Ramos (cell line): ENCODE data around the gene POLR2B.
"Not testable (repeated sequence)": the region's sequence is repeated elsewhere in the genome, so short reads cannot be mapped to it uniquely, and the experiment has no call there.

Experiments
- in situ Hi-C: fragments of 300-500 bp; cut with MboI; formaldehyde crosslinking; loops from one replicate; pipeline ENCODE4 v1.14.3; 2022; ENCODE audit warnings: low sequenced_read_pairs; ENCODE audit not compliant: unreplicated experiment

Gene POLR2B

GRCh38 chr4:56978750-56979303 lies at the start of gene POLR2B:
Gene POLR2B (plus strand): TSS chr4:56978896. CDS start chr4:56978986, 90 bp downstream.
- in situ Hi-C loops = no loop called here

DNA sequence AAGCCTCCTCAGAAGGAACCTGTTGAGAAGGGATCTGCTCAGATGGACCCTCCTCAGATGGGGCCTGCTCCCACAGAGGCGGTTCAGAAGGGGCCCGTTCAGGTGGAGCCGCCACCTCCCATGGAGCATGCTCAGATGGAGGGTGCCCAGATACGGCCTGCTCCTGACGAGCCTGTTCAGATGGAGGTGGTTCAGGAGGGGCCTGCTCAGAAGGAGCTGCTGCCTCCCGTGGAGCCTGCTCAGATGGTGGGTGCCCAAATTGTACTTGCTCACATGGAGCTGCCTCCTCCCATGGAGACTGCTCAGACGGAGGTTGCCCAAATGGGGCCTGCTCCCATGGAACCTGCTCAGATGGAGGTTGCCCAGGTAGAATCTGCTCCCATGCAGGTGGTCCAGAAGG lies 48.1 kb upstream of the POLR2B start:
- in situ Hi-C loops = no loop called here

- in situ Hi-C loops = no loop called here
These were observed 46.8 kb upstream of the POLR2B start for GRCh38 chr4:56931924-56932323.

GRCh38 chr4:56937262-56937661 lies 41.4 kb upstream of the POLR2B start:
- in situ Hi-C loops = no loop called here

GRCh38 chr4:56939826-56940225 lies 38.9 kb upstream of the POLR2B start:
- in situ Hi-C loops = not testable (repeated sequence)

GRCh38 chr4:56940403-56940802 lies 38.3 kb upstream of the POLR2B start:
- in situ Hi-C loops = no loop called here

- in situ Hi-C loops = no loop called here
These were observed 37.7 kb upstream of the POLR2B start for GRCh38 chr4:56940971-56941370.

DNA sequence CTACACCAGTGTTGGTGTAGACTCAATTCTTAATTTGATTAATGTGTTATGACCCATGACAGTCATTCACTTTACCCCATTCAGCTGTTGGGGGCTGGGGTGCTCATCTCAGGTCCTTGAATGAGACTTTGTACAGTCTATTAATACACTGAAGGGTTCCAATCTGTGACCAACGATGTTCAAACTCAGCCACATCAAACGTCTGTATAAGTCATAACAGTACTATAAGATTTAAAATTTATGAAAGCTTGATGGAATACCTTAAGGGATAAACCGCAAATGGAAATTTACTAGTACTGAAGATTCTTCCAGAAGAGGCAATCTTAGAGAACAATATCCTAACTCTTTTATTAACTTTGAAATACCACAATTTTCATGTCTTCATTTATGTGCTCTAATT lies 37.3 kb upstream of the POLR2B start:
- in situ Hi-C loops = no loop called here

GRCh38 chr4:56953680-56954520 lies 24.8 kb upstream of the POLR2B start:
- in situ Hi-C loops = no loop called here

- in situ Hi-C loops = no loop called here
These were observed 20.6 kb upstream of the POLR2B start for GRCh38 chr4:56958111-56958517.

- in situ Hi-C loops = no loop called here
These were observed 19.6 kb upstream of the POLR2B start for GRCh38 chr4:56959100-56959499.

GRCh38 chr4:56961107-56961500 lies 17.6 kb upstream of the POLR2B start:
- in situ Hi-C loops = no loop called here

GRCh38 chr4:56971383-56971782 lies 7.3 kb upstream of the POLR2B start:
- in situ Hi-C loops = no loop called here

DNA sequence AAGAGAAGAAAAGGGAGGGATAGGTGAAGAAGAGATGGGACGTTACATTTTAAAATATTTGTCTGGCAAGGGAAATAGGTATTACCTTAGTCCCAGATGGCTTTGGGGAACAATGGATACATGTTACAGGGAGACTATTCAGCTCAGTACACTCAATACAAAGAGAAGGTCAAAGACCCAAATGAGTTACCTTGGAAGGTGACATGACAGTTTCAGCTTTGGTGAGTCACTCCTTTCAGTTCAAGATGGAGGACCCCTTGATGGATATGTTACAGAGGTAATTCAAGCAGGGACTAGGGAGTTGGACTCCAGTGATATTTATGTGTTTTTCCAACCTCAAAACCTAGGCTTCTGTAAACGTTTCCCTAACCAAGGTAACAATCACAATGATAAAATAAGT lies 6.3 kb upstream of the POLR2B start:
- in situ Hi-C loops = no loop called here

DNA sequence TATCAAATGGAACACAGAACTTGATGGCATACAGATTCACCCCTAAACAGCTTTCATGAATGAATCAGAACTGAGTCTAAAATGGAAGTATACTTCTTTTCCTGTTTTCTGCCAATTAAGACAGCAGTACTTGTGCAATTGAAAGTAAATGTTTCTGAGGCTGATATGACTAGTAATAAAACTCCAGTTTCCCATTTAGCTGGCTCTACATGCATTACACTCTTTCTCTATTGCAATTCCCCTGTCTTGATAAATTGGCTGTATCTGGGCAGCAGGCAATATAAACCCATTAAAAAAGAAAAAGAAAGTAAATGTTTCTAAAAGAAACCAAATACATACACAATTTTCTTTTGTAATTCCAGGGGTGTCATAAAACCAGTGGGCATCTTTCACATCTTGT lies 5.9 kb upstream of the POLR2B start:
- in situ Hi-C loops = no loop called here

DNA sequence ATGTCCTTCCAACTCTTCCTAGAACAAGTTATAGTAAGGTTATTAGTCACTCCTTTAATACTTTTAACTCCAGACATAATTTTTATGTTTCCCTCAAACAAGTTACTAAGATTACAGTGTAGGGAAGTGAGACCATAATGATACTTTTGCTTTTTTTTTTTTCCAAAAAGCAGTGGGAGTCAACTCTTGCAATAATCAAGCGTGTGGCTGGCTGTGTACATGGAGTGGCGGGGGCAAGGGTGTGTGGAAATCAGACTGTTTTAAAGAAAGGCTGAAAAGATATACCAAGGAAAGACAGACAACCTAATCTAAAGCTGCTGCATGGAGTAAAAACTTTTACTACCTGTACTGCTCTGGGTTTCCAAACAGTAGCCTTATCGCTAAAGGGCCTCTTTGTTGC lies 5.4 kb upstream of the POLR2B start:
- in situ Hi-C loops = no loop called here

- in situ Hi-C loops = no loop called here
These were observed 2.3 kb upstream of the POLR2B start for GRCh38 chr4:56976283-56976836.

DNA sequence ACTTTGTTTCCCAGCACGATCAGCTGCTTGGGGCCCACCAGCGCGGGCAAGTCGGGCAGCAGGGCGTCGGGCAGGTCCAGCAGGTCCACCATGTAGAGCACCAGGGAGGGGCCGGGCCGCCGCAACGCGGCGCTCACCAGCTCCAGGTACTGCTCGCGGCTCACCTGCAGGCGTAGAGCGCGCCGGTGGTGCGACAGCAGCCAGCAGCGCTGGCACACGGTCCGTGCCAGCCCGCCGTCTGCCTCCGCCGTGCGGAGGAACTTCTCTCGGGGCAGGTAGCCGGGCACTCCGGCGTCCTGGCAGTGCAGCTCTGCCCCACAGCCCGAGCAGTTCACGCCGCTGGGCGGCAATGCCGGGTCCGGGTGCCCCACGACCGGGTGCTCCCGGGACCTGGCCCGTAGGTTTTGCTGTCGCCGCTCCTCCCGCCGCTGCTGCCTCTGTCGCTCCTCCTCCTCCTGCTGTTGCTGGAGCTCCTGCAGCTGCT lies 1.8 kb upstream of the POLR2B start:
- in situ Hi-C loops = no loop called here

- in situ Hi-C loops = no loop called here
These were observed 1.2 kb upstream of the POLR2B start, which contains the start of gene NOA1 for GRCh38 chr4:56977321-56978012. Gene NOA1 (minus strand): TSS chr4:56977606. CDS start chr4:56977585, 21 bp downstream.

- in situ Hi-C loops = no loop called here
These were observed 851 bp downstream of the POLR2B start for GRCh38 chr4:56979421-56980072.
